ENCODE measurements around the gene APOBEC3A.

Gene APOBEC3A

GRCh38 chr22:38965614-38966379, 8.4 kb downstream of the APOBEC3A start:
- Histone ChIP-seq H3F3A (ENCODE audit: insufficient read depth) (no peaks in the 10 kb centered on the region), H3K9me3 (ENCODE audit: insufficient read depth, low read length) (no peaks in the 10 kb centered on the region), H3K79me2 (ENCODE audit: insufficient read depth, low read length) (no peaks in the 10 kb centered on the region), H3K27me3 (ENCODE audit: low read length) (no peaks in the 10 kb centered on the region), H3K4me3 (ENCODE audit: insufficient read depth, low read length, poor library complexity, severe bottlenecking) (no peak overlapping the region), H4K20me1 (ENCODE audit: low read depth, low read length) (no peaks in the 10 kb centered on the region), H3K9me2 (replicated peaks; ENCODE audit: insufficient read depth, low read length) (no peaks in the 10 kb centered on the region), H3K27ac (ENCODE audit: low read depth, low read length) (no peak overlapping the region), H3K4me2 (ENCODE audit: low read depth, low read length, poor library complexity, severe bottlenecking) (no peak overlapping the region), H3K9ac (ENCODE audit: low read length) (no peak overlapping the region), H3K36me3 (ENCODE audit: low read length) (no peaks in the 10 kb centered on the region), H2AFZ (ENCODE audit: low read depth, low read length, severe bottlenecking) (no peak overlapping the region)
- TF ChIP-seq CTCF (IDR thresholded peaks at IDR 0.05; ENCODE audit: insufficient read depth, low read length, poor library complexity, severe bottlenecking) = no peak
- TF ChIP-seq EZH2phosphoT487 (conservative IDR thresholded peaks at IDR 0.05; ENCODE audit: low read length) = no peak

- H3F3A ChIP-seq (ENCODE audit: insufficient read depth) = no peaks in the 10 kb centered on the region
- no peak overlapping the region for H3K4me2 ChIP-seq (ENCODE audit: low read depth, low read length, poor library complexity, severe bottlenecking)
- no peaks in the 10 kb centered on the region for H3K36me3 ChIP-seq (ENCODE audit: low read length)
- no peaks in the 10 kb centered on the region for H3K27me3 ChIP-seq (ENCODE audit: low read length)
- TF ChIP-seq CTCF (IDR thresholded peaks at IDR 0.05; ENCODE audit: insufficient read depth, low read length, poor library complexity, severe bottlenecking) (no peak), EZH2phosphoT487 (conservative IDR thresholded peaks at IDR 0.05; ENCODE audit: low read length) (no peak)
- no peaks in the 10 kb centered on the region for H3K9me2 ChIP-seq (replicated peaks; ENCODE audit: insufficient read depth, low read length)
- H3K9ac ChIP-seq (ENCODE audit: low read length) = no peak overlapping the region
- no peaks in the 10 kb centered on the region for H3K79me2 ChIP-seq (ENCODE audit: insufficient read depth, low read length)
- H3K4me3 ChIP-seq (ENCODE audit: insufficient read depth, low read length, poor library complexity, severe bottlenecking) = no peak overlapping the region
- H4K20me1 ChIP-seq (ENCODE audit: low read depth, low read length) = no peaks in the 10 kb centered on the region
- H3K27ac ChIP-seq (ENCODE audit: low read depth, low read length) = no peak overlapping the region
- H3K9me3 ChIP-seq (ENCODE audit: insufficient read depth, low read length) = no peaks in the 10 kb centered on the region
- H2AFZ ChIP-seq (ENCODE audit: low read depth, low read length, severe bottlenecking) = no peak overlapping the region
Measured at GRCh38 chr22:38966380-38966702, 8.9 kb downstream of the APOBEC3A start.

- no peak overlapping the region for H3K9ac ChIP-seq (ENCODE audit: low read length)
- H3K27ac ChIP-seq (ENCODE audit: low read depth, low read length) = no peak overlapping the region
- H3K27me3 ChIP-seq (ENCODE audit: low read length) = no peaks in the 10 kb centered on the region
- H3K9me3 ChIP-seq (ENCODE audit: insufficient read depth, low read length) = no peaks in the 10 kb centered on the region
- no peak overlapping the region for H3K4me2 ChIP-seq (ENCODE audit: low read depth, low read length, poor library complexity, severe bottlenecking)
- no peak overlapping the region for H3K4me3 ChIP-seq (ENCODE audit: insufficient read depth, low read length, poor library complexity, severe bottlenecking)
- no peaks in the 10 kb centered on the region for H3K79me2 ChIP-seq (ENCODE audit: insufficient read depth, low read length)
- H4K20me1 ChIP-seq (ENCODE audit: low read depth, low read length) = no peaks in the 10 kb centered on the region
- TF ChIP-seq EZH2phosphoT487 (conservative IDR thresholded peaks at IDR 0.05; ENCODE audit: low read length) (no peak), CTCF (IDR thresholded peaks at IDR 0.05; ENCODE audit: insufficient read depth, low read length, poor library complexity, severe bottlenecking) (no peak)
- no peaks in the 10 kb centered on the region for H3F3A ChIP-seq (ENCODE audit: insufficient read depth)
- no peaks in the 10 kb centered on the region for H3K36me3 ChIP-seq (ENCODE audit: low read length)
- no peaks in the 10 kb centered on the region for H3K9me2 ChIP-seq (replicated peaks; ENCODE audit: insufficient read depth, low read length)
- no peak overlapping the region for H2AFZ ChIP-seq (ENCODE audit: low read depth, low read length, severe bottlenecking)
Measured at GRCh38 chr22:38966942-38967341, 9.5 kb downstream of the APOBEC3A start.
